ENCODE data around the gene ANKRD24.

The ANKRD24 gene

GRCh38 chr19:4220188-4220587 lies 37.7 kb downstream of the ANKRD24 start:
- Histone ChIP-seq H3F3A (ENCODE audit: low read depth) (no peaks in the 10 kb centered on the region), H3K9me3 (ENCODE audit: insufficient read depth, low read depth, low read length) (no peaks in the 10 kb centered on the region), H4K20me1 (ENCODE audit: insufficient read depth, low read length, poor library complexity, severe bottlenecking) (no peaks in the 10 kb centered on the region), H3K4me2 (ENCODE audit: low read depth, low read length, poor library complexity, severe bottlenecking) (no peak overlapping the region), H3K9ac (ENCODE audit: low read depth, low read length, poor library complexity, severe bottlenecking) (no peak overlapping the region), H3K79me2 (ENCODE audit: insufficient read depth, low read length) (no peaks in the 10 kb centered on the region), H3K36me3 (ENCODE audit: insufficient read depth, low read length) (no peaks in the 10 kb centered on the region), H3K27me3 (ENCODE audit: insufficient read depth, low read length, poor library complexity, severe bottlenecking) (no peaks in the 10 kb centered on the region), H3K4me3 (ENCODE audit: low read length, poor library complexity, severe bottlenecking) (no peak overlapping the region), H2AFZ (ENCODE audit: low read length) (no peak overlapping the region), H3K4me1 (ENCODE audit: insufficient read depth, low read length, poor library complexity, severe bottlenecking) (no peaks in the 10 kb centered on the region), H3K9me2 (replicated peaks; ENCODE audit: low read depth, low read length) (no peaks in the 10 kb centered on the region)
- TF ChIP-seq, protein P1, sequence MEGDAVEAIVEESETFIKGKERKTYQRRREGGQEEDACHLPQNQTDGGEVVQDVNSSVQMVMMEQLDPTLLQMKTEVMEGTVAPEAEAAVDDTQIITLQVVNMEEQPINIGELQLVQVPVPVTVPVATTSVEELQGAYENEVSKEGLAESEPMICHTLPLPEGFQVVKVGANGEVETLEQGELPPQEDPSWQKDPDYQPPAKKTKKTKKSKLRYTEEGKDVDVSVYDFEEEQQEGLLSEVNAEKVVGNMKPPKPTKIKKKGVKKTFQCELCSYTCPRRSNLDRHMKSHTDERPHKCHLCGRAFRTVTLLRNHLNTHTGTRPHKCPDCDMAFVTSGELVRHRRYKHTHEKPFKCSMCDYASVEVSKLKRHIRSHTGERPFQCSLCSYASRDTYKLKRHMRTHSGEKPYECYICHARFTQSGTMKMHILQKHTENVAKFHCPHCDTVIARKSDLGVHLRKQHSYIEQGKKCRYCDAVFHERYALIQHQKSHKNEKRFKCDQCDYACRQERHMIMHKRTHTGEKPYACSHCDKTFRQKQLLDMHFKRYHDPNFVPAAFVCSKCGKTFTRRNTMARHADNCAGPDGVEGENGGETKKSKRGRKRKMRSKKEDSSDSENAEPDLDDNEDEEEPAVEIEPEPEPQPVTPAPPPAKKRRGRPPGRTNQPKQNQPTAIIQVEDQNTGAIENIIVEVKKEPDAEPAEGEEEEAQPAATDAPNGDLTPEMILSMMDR (conservative IDR thresholded peaks at IDR 0.05; ENCODE audit: low read length), result no peak
- TF ChIP-seq EZH2phosphoT487 (IDR thresholded peaks at IDR 0.05; ENCODE audit: borderline replicate concordance), result no peak

GRCh38 chr19:4224470-4224869 lies 42.0 kb downstream of the ANKRD24 start:
- Histone ChIP-seq H3K27me3 (ENCODE audit: insufficient read depth, low read length, poor library complexity, severe bottlenecking) (peaks cover 11% of the 10 kb centered on the region), H3K4me2 (ENCODE audit: low read depth, low read length, poor library complexity, severe bottlenecking) (no peak overlapping the region), H3K9me2 (replicated peaks; ENCODE audit: low read depth, low read length) (no peaks in the 10 kb centered on the region), H3K9ac (ENCODE audit: low read depth, low read length, poor library complexity, severe bottlenecking) (no peak overlapping the region), H4K20me1 (ENCODE audit: insufficient read depth, low read length, poor library complexity, severe bottlenecking) (no peaks in the 10 kb centered on the region), H3K9me3 (ENCODE audit: insufficient read depth, low read depth, low read length) (no peaks in the 10 kb centered on the region), H3K36me3 (ENCODE audit: insufficient read depth, low read length) (no peaks in the 10 kb centered on the region), H3K4me1 (ENCODE audit: insufficient read depth, low read length, poor library complexity, severe bottlenecking) (no peaks in the 10 kb centered on the region), H3F3A (ENCODE audit: low read depth) (no peaks in the 10 kb centered on the region), H2AFZ (ENCODE audit: low read length) (no peak overlapping the region), H3K4me3 (ENCODE audit: low read length, poor library complexity, severe bottlenecking) (no peak overlapping the region), H3K79me2 (ENCODE audit: insufficient read depth, low read length) (no peaks in the 10 kb centered on the region)
- TF ChIP-seq EZH2phosphoT487 (IDR thresholded peaks at IDR 0.05; ENCODE audit: borderline replicate concordance), result no peak
- TF ChIP-seq, protein P1 (conservative IDR thresholded peaks at IDR 0.05; ENCODE audit: low read length), result no peak

GRCh38 chr19:4225885-4226284 lies 43.4 kb downstream of the ANKRD24 start:
- H3K9me2 ChIP-seq (replicated peaks; ENCODE audit: low read depth, low read length), result no peaks in the 10 kb centered on the region
- TF ChIP-seq, protein P1 (conservative IDR thresholded peaks at IDR 0.05; ENCODE audit: low read length), result no peak

More at GRCh38 chr19:4225885-4226284, 43.4 kb downstream of the ANKRD24 start:
- Histone ChIP-seq H3K9me3 (ENCODE audit: insufficient read depth, low read depth, low read length) (no peaks in the 10 kb centered on the region), H3K4me1 (ENCODE audit: insufficient read depth, low read length, poor library complexity, severe bottlenecking) (no peaks in the 10 kb centered on the region), H3K27me3 (ENCODE audit: insufficient read depth, low read length, poor library complexity, severe bottlenecking) (peaks cover 11% of the 10 kb centered on the region), H2AFZ (ENCODE audit: low read length) (no peak overlapping the region), H3K9ac (ENCODE audit: low read depth, low read length, poor library complexity, severe bottlenecking) (no peak overlapping the region), H3F3A (ENCODE audit: low read depth) (no peaks in the 10 kb centered on the region), H3K4me3 (ENCODE audit: low read length, poor library complexity, severe bottlenecking) (no peak overlapping the region), H3K4me2 (ENCODE audit: low read depth, low read length, poor library complexity, severe bottlenecking) (no peak overlapping the region), H3K36me3 (ENCODE audit: insufficient read depth, low read length) (no peaks in the 10 kb centered on the region), H3K79me2 (ENCODE audit: insufficient read depth, low read length) (no peaks in the 10 kb centered on the region), H4K20me1 (ENCODE audit: insufficient read depth, low read length, poor library complexity, severe bottlenecking) (no peaks in the 10 kb centered on the region)
